Right lobe of liver (tissue), 4 donors: ENCODE results near the gene LRP2BP.

Experiments used
- CTCF ChIP-seq, 4 donors: fragments of 200-600 bp in 3 of 4; fragments of 450-650 bp in 1 of 4; IDR thresholded peaks; one replicate each; pipeline versions ENCODE4 v1.5.1 to v1.8.0; 2016 to 2022; ENCODE audit warnings: antibody characterized with exemption in 4 of 4, mild to moderate bottlenecking in 2 of 4
- POLR2A ChIP-seq: fragments of 450-650 bp; IDR thresholded peaks from one replicate; pipeline ENCODE4 v1.6.1; 2017; ENCODE audit warnings: antibody characterized with exemption, mild to moderate bottlenecking
- donor health status: DM: no; HTN: no; CAD: no.
- donor health status: DM: no; HTN: no; CAD: no.
- donor health status: DM: no; HTN: yes; CAD: no.

DNA sequence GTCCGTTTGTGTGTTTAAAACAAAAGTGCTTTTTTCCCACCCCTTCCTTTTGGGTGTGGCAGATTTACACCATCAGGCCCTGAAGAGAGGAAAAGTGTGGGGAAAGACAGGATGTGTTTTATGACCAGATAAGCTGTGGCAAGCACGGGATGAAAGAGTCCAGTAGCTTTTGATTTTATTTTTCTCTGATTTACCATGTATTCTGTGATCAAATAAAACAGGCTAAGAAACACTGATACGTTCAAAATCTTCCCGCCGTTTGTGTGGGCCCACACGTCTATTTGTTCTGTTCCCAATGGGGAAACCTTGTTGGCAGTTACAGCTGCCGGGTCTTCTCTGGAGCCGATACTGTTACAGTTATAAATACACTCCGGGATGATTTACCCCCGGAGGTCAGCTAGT, 10.8 kb downstream of the LRP2BP start:
- TF ChIP-seq POLR2A (no peak), CTCF (IDR thresholded peaks at IDR 0.05) (no peak)
